T-cell (primary cell): Measurements from ENCODE around the gene TRIM69. TPM values are rescaled to one million over a fixed set of nuclear protein-coding genes. Genes with fewer than 3 reads are reported as not detected.
"Not testable (repeated sequence)": the region's sequence is repeated elsewhere in the genome, so short reads cannot be mapped to it uniquely, and the experiment has no call there.

Experiments used
- ATAC-seq, 4 experiments: fragments of 200-7000 bp in 3 of 4; fragments of 150-1000 bp in 1 of 4; cut with Tn5 transposase; replicated peaks in 1 of 4; 1 replicate in 3 of 4; 2 replicates in 1 of 4; pipeline ENCODE4 v1.10.0; 2021; ENCODE audit warnings: moderate library complexity in 3 of 4, mild to moderate bottlenecking in 2 of 4, moderate number of reproducible peaks in 1 of 4
- CTCF ChIA-PET, 2 donors: fragments of 300-600 bp; sonication (Branson Sonifier 250); formaldehyde crosslinking; loops; one replicate each; lab custom pipeline; 2022; ENCODE audit warnings: antibody characterized with exemption in 2 of 2; lab: Charles Lee
- POLR2A ChIA-PET, 2 donors: fragments of 300-600 bp; sonication (Branson Sonifier 250); formaldehyde crosslinking; loops; one replicate each; lab custom pipeline; 2022; ENCODE audit warnings: antibody characterized with exemption in 2 of 2; lab: Charles Lee
- DNase-seq, 35 experiments: peaks; one replicate each; pipeline versions ENCODE4 v3.0.0 to v3.0.0-alpha.2; 2013 to 2023
- H3K27ac ChIP-seq: one replicate; pipeline ENCODE4 v1.5.1; 2013; ENCODE audit warnings: low read length
- H3K27me3 ChIP-seq, 2 experiments: replicated peaks in 1 of 2; 1 replicate in 1 of 2; 2 replicates in 1 of 2; pipeline versions ENCODE4 v1.6.1 to v1.7.0; 2013; ENCODE audit warnings: low read length in 1 of 2, mixed read lengths in 1 of 2; ENCODE audit not compliant: control insufficient read depth in 2 of 2, insufficient read depth in 2 of 2; ENCODE audit errors: extremely low read depth in 1 of 2
- H3K36me3 ChIP-seq, 2 donors: 1 replicate in 1 of 2; 2 replicates in 1 of 2; pipeline versions ENCODE4 v1.6.1 to v1.7.0; 2013; ENCODE audit warnings: low read length in 1 of 2; ENCODE audit not compliant: control insufficient read depth in 2 of 2, insufficient read depth in 1 of 2; ENCODE audit errors: extremely low read depth in 1 of 2
- H3K4me1 ChIP-seq, 2 experiments: 1 replicate in 1 of 2; 2 replicates in 1 of 2; pipeline versions ENCODE4 v1.6.1 to v1.7.0; 2013; ENCODE audit warnings: low read length in 2 of 2, mixed read lengths in 1 of 2; ENCODE audit not compliant: insufficient read depth in 2 of 2, control insufficient read depth in 1 of 2; ENCODE audit errors: extremely low read depth in 1 of 2
- H3K4me3 ChIP-seq, 2 donors: 1 replicate in 1 of 2; 2 replicates in 1 of 2; pipeline versions ENCODE4 v1.5.1 to v1.7.0; 2013; ENCODE audit warnings: mild to moderate bottlenecking in 2 of 2, low read length in 1 of 2, moderate library complexity in 1 of 2; ENCODE audit not compliant: control insufficient read depth in 1 of 2; ENCODE audit errors: extremely low read depth in 1 of 2
- H3K9me3 ChIP-seq: 2 replicates; pipeline ENCODE4 v1.7.0; 2013
- H3K27ac Mint-ChIP-seq, 2 donors: one replicate each; pipeline ENCODE4 v1.8.0; 2020 to 2021; ENCODE audit warnings: mild to moderate bottlenecking in 2 of 2, mixed read lengths in 2 of 2
- H3K27me3 Mint-ChIP-seq, 2 donors: one replicate each; pipeline ENCODE4 v1.8.0; 2021 to 2022; ENCODE audit warnings: mixed read lengths in 2 of 2
- H3K36me3 Mint-ChIP-seq: one replicate; pipeline ENCODE4 v1.8.0; 2021; ENCODE audit warnings: mixed read lengths
- H3K4me1 Mint-ChIP-seq, 3 donors: one replicate each; pipeline ENCODE4 v1.8.0; 2020 to 2022; ENCODE audit warnings: mixed read lengths in 3 of 3, mild to moderate bottlenecking in 1 of 3
- H3K4me3 Mint-ChIP-seq, 3 donors: one replicate each; pipeline ENCODE4 v1.8.0; 2020 to 2022; ENCODE audit warnings: mild to moderate bottlenecking in 3 of 3, mixed read lengths in 3 of 3, moderate library complexity in 3 of 3
- H3K9me3 Mint-ChIP-seq, 3 donors: one replicate each; pipeline ENCODE4 v1.8.0; 2020 to 2022; ENCODE audit warnings: mixed read lengths in 3 of 3
- WGBS: methylation state at CpG from one replicate; pipeline ENCODE4 v1.1.5; 2013; ENCODE audit warnings: missing lambda C conversion rate; ENCODE audit not compliant: insufficient coverage; 5-methylcytosine and 5-hydroxymethylcytosine counted together
- total RNA-seq, 35 experiments: library from RNA in 6 of 35; stranded (reverse) in 6 of 35; fragments of 120-200 nt in 1 of 35; gene quantifications; one replicate each; pipeline versions ENCODE4 v1.2.1 to v1.2.4 and lab custom pipeline; 2013 to 2026

The TRIM69 gene
- total RNA-seq, 5 donors from 2014 or later (not counting 1 experiment from before 2014, with no cell fraction given), result 21.5 to 56.9 (median 42.9) TPM

GRCh38 chr15:44722011-44722410, 14.3 kb upstream of the TRIM69 start:
- H3K36me3 Mint-ChIP-seq, result peaks cover 26% of the 10 kb centered on the region
- Histone ChIP-seq H3K36me3 (peaks cover 0 to 23% of the 10 kb centered on the region in 2 donors), H3K4me3 (no peak overlapping the region), H3K4me1 (peaks cover 57 to 85% of the 10 kb centered on the region in 2 experiments), H3K27ac (peak overlapping the region; percentile 99), H3K27me3 (no peaks in the 10 kb centered on the region), H3K9me3 (no peaks in the 10 kb centered on the region)
- POLR2A ChIA-PET, result interaction anchor here (0.6 to 2.6 kb wide), 9 partner anchors 9 to 172 kb away, joined by 3 to 31 read pairs (median 4); partner anchors contain the start of gene PATL2 (in 1 of the 2)
- DNase-seq (peak in 1 of 35 experiments; percentile 16), ATAC-seq (no peak)
- no peaks in the 10 kb centered on the region for H3K9me3 Mint-ChIP-seq
- CTCF ChIA-PET, result interaction anchor here (0.6 to 1.2 kb wide), 4 partner anchors 15 to 130 kb away, joined by 3 to 7 read pairs (median 4); no protein-coding TSS in a partner anchor
- no peaks in the 10 kb centered on the region for H3K27me3 Mint-ChIP-seq
- H3K4me1 Mint-ChIP-seq, result peaks cover 89 to 92% (median 92%) of the 10 kb centered on the region in 3 donors
- H3K27ac Mint-ChIP-seq, result peak overlapping the region; percentile 87 to 94
- 71% methylated on average over 2 of the region's 2 CpGs for WGBS
- H3K4me3 Mint-ChIP-seq, result peak overlapping the region in 1 of 3 donors; percentile 100

- CTCF ChIA-PET, result interaction anchor here (0.7 to 6.4 kb wide), 9 partner anchors 9 to 63 kb away, joined by 3 to 97 read pairs (median 6); partner anchors contain the start of genes TRIM69 (in 2 of the 2), B2M (in 1 of the 2), PATL2 (in 1 of the 2) and SPG11 (in 1 of the 2)
- H3K9me3 ChIP-seq, result no peaks in the 10 kb centered on the region
- peak overlapping the region; percentile 99 for H3K27ac ChIP-seq
- H3K4me3 ChIP-seq, result peak overlapping the region; percentile 40 to 50
- DNase-seq, result peak in 3 of 35 experiments; percentile 28 to 60 (median 35)
- Mint-ChIP-seq H3K4me1 (peaks cover 74 to 83% (median 77%) of the 10 kb centered on the region in 3 donors), H3K27ac (peak overlapping the region; percentile 99 to 100), H3K27me3 (no peaks in the 10 kb centered on the region), H3K36me3 (no peaks in the 10 kb centered on the region), H3K4me3 (peak overlapping the region; percentile 92 to 100 (median 94)), H3K9me3 (no peaks in the 10 kb centered on the region)
- no peaks in the 10 kb centered on the region for H3K27me3 ChIP-seq
- no peaks in the 10 kb centered on the region for H3K36me3 ChIP-seq
- POLR2A ChIA-PET, result interaction anchor here (0.6 to 8.5 kb wide), 12 partner anchors 9 to 105 kb away, joined by 3 to 289 read pairs (median 5); partner anchors contain the start of genes B2M (in 2 of the 2), PATL2 (in 2 of the 2), TRIM69 (in 2 of the 2) and SPG11 (in 1 of the 2)
- ATAC-seq, result no peak
- peaks cover 49 to 77% of the 10 kb centered on the region in 2 experiments for H3K4me1 ChIP-seq
- WGBS, result 30% methylated on average over 3 of the region's 7 CpGs
Measured at GRCh38 chr15:44726136-44726535, 10.2 kb upstream of the TRIM69 start.

DNA sequence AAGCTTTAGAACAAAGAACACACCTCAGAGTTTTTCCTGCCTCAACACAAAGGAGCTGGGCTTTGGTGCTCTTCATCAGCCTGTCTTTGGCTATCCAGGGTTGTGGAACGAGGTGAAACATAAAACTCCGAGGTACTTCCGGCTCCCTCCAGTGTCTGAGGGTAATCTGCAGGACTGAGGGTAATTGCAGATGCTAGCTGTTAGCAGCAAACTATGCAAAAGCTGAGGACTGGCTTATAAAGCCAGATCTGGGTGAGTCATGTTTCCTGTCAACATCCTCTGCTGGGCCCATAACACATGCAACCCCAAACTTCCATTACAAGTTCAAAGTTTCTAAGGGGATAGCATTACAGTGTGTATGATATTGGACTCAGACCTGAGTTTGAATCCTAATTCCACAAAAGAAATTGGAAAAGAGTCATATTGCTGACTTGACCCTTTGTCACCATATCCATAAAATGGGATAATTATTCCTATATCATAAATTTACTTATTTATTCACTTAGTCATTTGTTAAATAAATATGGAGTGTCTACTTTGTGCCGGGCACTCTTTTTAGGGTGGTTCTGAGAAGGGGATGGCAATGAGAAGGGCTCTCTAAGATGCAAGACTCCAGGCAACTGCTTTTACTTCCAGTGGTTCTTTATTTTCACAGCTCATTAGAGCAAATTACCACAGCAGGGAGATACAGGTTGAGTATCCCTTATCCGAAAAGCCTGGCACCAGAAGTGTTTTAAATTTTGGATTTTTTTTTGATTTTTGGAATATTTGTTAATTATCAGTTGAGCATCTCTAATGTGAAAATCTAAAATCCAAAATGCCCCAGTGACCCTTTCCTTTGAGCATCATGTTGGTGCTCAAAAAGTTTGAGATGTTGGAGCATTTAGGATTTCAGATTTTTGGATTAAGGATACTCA, 9.5 kb upstream of the TRIM69 start:
- POLR2A ChIA-PET, result interaction anchor here (0.6 to 8.5 kb wide), 14 partner anchors 9 to 398 kb away, joined by 3 to 289 read pairs (median 6); partner anchors contain the start of genes B2M (in 2 of the 2), PATL2 (in 2 of the 2), TRIM69 (in 2 of the 2) and SPG11 (in 1 of the 2)
- Mint-ChIP-seq H3K27ac (peak overlapping the region; percentile 99 to 100), H3K27me3 (no peaks in the 10 kb centered on the region), H3K36me3 (peaks cover 7% of the 10 kb centered on the region), H3K9me3 (no peaks in the 10 kb centered on the region), H3K4me1 (peaks cover 74 to 83% (median 77%) of the 10 kb centered on the region in 3 donors), H3K4me3 (peak overlapping the region; percentile 92 to 100 (median 94))
- Histone ChIP-seq H3K27ac (peak overlapping the region; percentile 99), H3K4me1 (peaks cover 43 to 77% of the 10 kb centered on the region in 2 experiments), H3K9me3 (no peaks in the 10 kb centered on the region), H3K36me3 (peaks cover 0 to 4% of the 10 kb centered on the region in 2 donors), H3K27me3 (no peaks in the 10 kb centered on the region), H3K4me3 (peak overlapping the region; percentile 1 to 71)
- CTCF ChIA-PET, result interaction anchor here (0.5 to 6.4 kb wide), 11 partner anchors 10 to 146 kb away, joined by 3 to 97 read pairs (median 4); partner anchors contain the start of genes B2M (in 1 of the 2), PATL2 (in 1 of the 2), SPG11 (in 1 of the 2) and TRIM69 (in 1 of the 2)
- WGBS, result 0% methylated on average over 3 of the region's 5 CpGs
- ATAC-seq (peak; percentile 58 to 71 (median 68)), DNase-seq (peak; percentile 47 to 94 (median 72))

DNA sequence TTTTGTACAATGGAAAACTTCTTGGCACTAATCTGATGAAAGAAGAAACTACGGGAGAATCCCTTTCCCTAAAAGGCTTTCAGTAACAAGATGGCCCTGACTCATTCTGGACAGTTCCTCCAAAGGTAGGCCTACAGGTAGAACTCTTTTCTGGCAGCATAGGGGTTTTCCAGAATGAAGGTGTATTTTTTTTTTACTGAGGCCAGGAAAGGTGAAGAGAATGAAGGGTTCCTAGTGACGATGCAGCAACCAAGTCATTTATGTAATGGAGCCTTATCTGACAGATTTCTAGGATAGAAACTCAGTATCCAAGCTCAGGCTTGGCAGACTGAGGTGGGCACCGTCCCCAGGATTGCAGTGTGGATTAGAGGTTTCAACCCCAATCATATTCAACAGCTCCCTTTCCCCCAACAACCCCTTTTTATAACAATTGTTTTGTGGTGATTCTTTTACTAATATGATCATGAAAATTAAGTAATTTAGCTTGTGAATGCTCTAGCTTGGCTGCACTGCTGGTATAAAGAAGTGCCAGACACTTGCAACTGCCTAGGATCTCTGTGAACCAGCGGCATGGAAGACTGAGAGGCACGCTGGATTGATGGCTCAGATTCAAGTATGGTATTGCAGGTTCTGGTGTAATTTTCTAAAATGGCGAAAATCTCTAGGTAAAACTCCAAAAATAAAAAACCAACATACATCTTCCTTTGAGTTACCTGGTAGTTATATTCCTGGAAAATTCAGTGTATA, 8.7 kb upstream of the TRIM69 start:
- no peaks in the 10 kb centered on the region for H3K27me3 ChIP-seq
- peak in 1 of 35 experiments; percentile 70 for DNase-seq
- H3K27me3 Mint-ChIP-seq, result no peaks in the 10 kb centered on the region
- peak overlapping the region; percentile 99 to 100 for H3K27ac Mint-ChIP-seq
- H3K9me3 ChIP-seq, result no peaks in the 10 kb centered on the region
- POLR2A ChIA-PET, result interaction anchor here (0.5 to 8.5 kb wide), 8 partner anchors 10 to 300 kb away, joined by 3 to 289 read pairs (median 22); partner anchors contain the start of genes B2M (in 2 of the 2), PATL2 (in 2 of the 2), CTDSPL2 (in 1 of the 2) and SPG11 (in 1 of the 2)
- H3K9me3 Mint-ChIP-seq, result no peaks in the 10 kb centered on the region
- H3K4me1 ChIP-seq, result peaks cover 38 to 76% of the 10 kb centered on the region in 2 experiments
- H3K4me1 Mint-ChIP-seq, result peaks cover 75 to 85% (median 78%) of the 10 kb centered on the region in 3 donors
- peak overlapping the region; percentile 99 for H3K27ac ChIP-seq
- peak overlapping the region; percentile 59 to 100 (median 94) for H3K4me3 Mint-ChIP-seq
- WGBS, result 50% methylated on average over 1 of the region's 6 CpGs
- peaks cover 0 to 11% of the 10 kb centered on the region in 2 donors for H3K36me3 ChIP-seq
- no peak for ATAC-seq
- H3K36me3 Mint-ChIP-seq, result peaks cover 15% of the 10 kb centered on the region
- peak overlapping the region in 1 of 2 donors; percentile 71 for H3K4me3 ChIP-seq
- CTCF ChIA-PET, result interaction anchor here (0.6 to 6.4 kb wide), 8 partner anchors 10 to 1446 kb away, joined by 3 to 97 read pairs (median 8); partner anchors contain the start of genes B2M (in 1 of the 2), PATL2 (in 1 of the 2), SPG11 (in 1 of the 2) and TRIM69 (in 1 of the 2)

DNA sequence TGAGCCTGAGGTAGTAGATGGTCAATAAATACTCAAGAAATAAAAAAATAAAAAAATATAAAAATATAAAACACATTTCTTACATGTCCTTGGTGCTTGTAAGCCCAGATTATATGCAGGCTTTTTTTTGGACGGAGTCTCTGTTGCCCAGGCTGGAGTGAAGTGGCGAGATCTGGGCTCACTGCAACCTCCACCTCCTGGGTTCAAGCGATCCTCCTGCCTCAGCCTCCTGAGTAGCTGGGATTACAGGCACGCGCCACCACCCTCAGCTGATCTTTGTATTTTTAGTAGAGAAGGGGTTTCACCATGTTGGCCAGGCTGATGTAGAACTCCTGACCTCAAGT, 8.1 kb upstream of the TRIM69 start:
- not testable (repeated sequence) for H3K27me3 ChIP-seq, H3K27me3 Mint-ChIP-seq, DNase-seq, H3K9me3 Mint-ChIP-seq, ATAC-seq, H3K9me3 ChIP-seq
- ChIA-PET POLR2A (interaction anchor here (0.5 to 8.5 kb wide), 9 partner anchors 8 to 300 kb away, joined by 3 to 289 read pairs (median 5); partner anchors contain the start of genes B2M (in 2 of the 2), PATL2 (in 2 of the 2), CTDSPL2 (in 1 of the 2) and SPG11 (in 1 of the 2)), CTCF (interaction anchor here (0.6 to 6.4 kb wide), 9 partner anchors 9 to 1446 kb away, joined by 3 to 97 read pairs (median 4); partner anchors contain the start of genes B2M (in 1 of the 2), GOLM2 (in 1 of the 2), PATL2 (in 1 of the 2) and SPG11 (in 1 of the 2))
- peaks cover 38 to 76% of the 10 kb centered on the region in 2 experiments for H3K4me1 ChIP-seq
- Mint-ChIP-seq H3K27ac (peak overlapping the region; percentile 99 to 100), H3K36me3 (peaks cover 15% of the 10 kb centered on the region), H3K4me3 (peak overlapping the region; percentile 94 to 100 (median 100)), H3K4me1 (peaks cover 72 to 84% (median 78%) of the 10 kb centered on the region in 3 donors)
- WGBS, result no CpG with 5 or more reads among the region's 5 CpGs
- H3K36me3 ChIP-seq, result peaks cover 0 to 11% of the 10 kb centered on the region in 2 donors
- peak overlapping the region; percentile 71 to 79 for H3K4me3 ChIP-seq
- peak overlapping the region; percentile 99 for H3K27ac ChIP-seq
